Activated T-cell treated with anti-CD3 and anti-CD28 coated beads, Interleukin-2, amount 50 U/mL, for 72 hours (primary cell): Measurements from ENCODE around the gene SARDH. TPM values are rescaled to one million over a fixed set of nuclear protein-coding genes. Genes with fewer than 3 reads are reported as not detected.

Experiments
- ATAC-seq, 2 donors: fragments of 150-1000 bp; cut with Tn5 transposase; replicated peaks in 1 of 2; 2 replicates each; pipeline ENCODE4 v1.10.0; 2021; ENCODE audit warnings: moderate library complexity in 2 of 2, mild to moderate bottlenecking in 1 of 2
- DNase-seq, 2 donors: peaks; one replicate each; pipeline ENCODE4 v3.0.0; 2021 to 2022; ENCODE audit warnings: mixed read lengths in 1 of 2
- H3K27ac Mint-ChIP-seq: one replicate; pipeline ENCODE4 v1.8.0; 2022; ENCODE audit warnings: mild to moderate bottlenecking, moderate library complexity, mixed read lengths
- H3K27me3 Mint-ChIP-seq: one replicate; pipeline ENCODE4 v1.8.0; 2022; ENCODE audit warnings: low read depth, mixed read lengths
- H3K36me3 Mint-ChIP-seq, 2 donors: one replicate each; pipeline ENCODE4 v1.8.0; 2022; ENCODE audit warnings: mixed read lengths in 2 of 2, mild to moderate bottlenecking in 1 of 2; ENCODE audit not compliant: insufficient read depth in 2 of 2
- H3K4me1 Mint-ChIP-seq: one replicate; pipeline ENCODE4 v1.8.0; 2022; ENCODE audit warnings: low read depth, mixed read lengths
- H3K4me3 Mint-ChIP-seq, 2 donors: one replicate each; pipeline ENCODE4 v1.8.0; 2022; ENCODE audit warnings: mild to moderate bottlenecking in 2 of 2, mixed read lengths in 2 of 2, moderate library complexity in 2 of 2
- H3K9me3 Mint-ChIP-seq, 2 donors: one replicate each; pipeline ENCODE4 v1.8.0; 2022; ENCODE audit warnings: mixed read lengths in 2 of 2
- total RNA-seq, 2 donors: library from RNA; stranded (reverse); gene quantifications; one replicate each; pipeline ENCODE4 v1.2.3, GENCODE V29; 2022

Gene SARDH
- total RNA-seq, 2 donors from 2014 or later: 1.6 to 4.7 TPM

GRCh38 chr9:133654736-133655657 lies 83.2 kb downstream of the SARDH start:
- peaks cover 38% of the 10 kb centered on the region for H3K27me3 Mint-ChIP-seq
- H3K36me3 Mint-ChIP-seq: no peaks in the 10 kb centered on the region
- peaks cover 36% of the 10 kb centered on the region for H3K4me1 Mint-ChIP-seq
- no peaks in the 10 kb centered on the region for H3K9me3 Mint-ChIP-seq
- H3K4me3 Mint-ChIP-seq: no peak overlapping the region
- no peak for ATAC-seq
- DNase-seq: no peak
- no peak overlapping the region for H3K27ac Mint-ChIP-seq

- ATAC-seq: no peak
- no peaks in the 10 kb centered on the region for H3K9me3 Mint-ChIP-seq
- no peak overlapping the region for H3K27ac Mint-ChIP-seq
- H3K36me3 Mint-ChIP-seq: no peaks in the 10 kb centered on the region
- H3K27me3 Mint-ChIP-seq: peaks cover 29% of the 10 kb centered on the region
- H3K4me3 Mint-ChIP-seq: no peak overlapping the region
- peaks cover 24% of the 10 kb centered on the region for H3K4me1 Mint-ChIP-seq
- no peak for DNase-seq
Measured at GRCh38 chr9:133653638-133654037, 84.5 kb downstream of the SARDH start.

GRCh38 chr9:133650026-133650425 lies 88.1 kb downstream of the SARDH start:
- Mint-ChIP-seq H3K4me1 (no peaks in the 10 kb centered on the region), H3K9me3 (no peaks in the 10 kb centered on the region), H3K36me3 (no peaks in the 10 kb centered on the region), H3K4me3 (no peak overlapping the region), H3K27ac (no peak overlapping the region), H3K27me3 (no peaks in the 10 kb centered on the region)
- ATAC-seq (no peak), DNase-seq (no peak)

GRCh38 chr9:133649194-133649593 lies 89.0 kb downstream of the SARDH start:
- H3K9me3 Mint-ChIP-seq: no peaks in the 10 kb centered on the region
- no peak for ATAC-seq

GRCh38 chr9:133647765-133648469 lies 90.2 kb downstream of the SARDH start:
- Mint-ChIP-seq H3K4me1 (no peaks in the 10 kb centered on the region), H3K4me3 (no peak overlapping the region), H3K27me3 (no peaks in the 10 kb centered on the region), H3K36me3 (no peaks in the 10 kb centered on the region), H3K27ac (no peak overlapping the region), H3K9me3 (no peaks in the 10 kb centered on the region)
- ATAC-seq (no peak), DNase-seq (no peak)

More at GRCh38 chr9:133649194-133649593, 89.0 kb downstream of the SARDH start:
- H3K27me3 Mint-ChIP-seq: no peaks in the 10 kb centered on the region
- H3K4me3 Mint-ChIP-seq: no peak overlapping the region
- no peak overlapping the region for H3K27ac Mint-ChIP-seq
- H3K4me1 Mint-ChIP-seq: no peaks in the 10 kb centered on the region
- DNase-seq: no peak
- H3K36me3 Mint-ChIP-seq: no peaks in the 10 kb centered on the region

- Mint-ChIP-seq H3K27ac (no peak overlapping the region), H3K9me3 (no peaks in the 10 kb centered on the region)
- ATAC-seq: no peak
Measured at GRCh38 chr9:133647148-133647547, 91.0 kb downstream of the SARDH start.

GRCh38 chr9:133645021-133645765 lies 93.0 kb downstream of the SARDH start:
- Mint-ChIP-seq H3K4me3 (no peak overlapping the region), H3K27me3 (no peaks in the 10 kb centered on the region), H3K9me3 (no peaks in the 10 kb centered on the region), H3K4me1 (no peaks in the 10 kb centered on the region), H3K36me3 (no peaks in the 10 kb centered on the region), H3K27ac (no peak overlapping the region)
- no peak for ATAC-seq
- no peak for DNase-seq

More at GRCh38 chr9:133647148-133647547, 91.0 kb downstream of the SARDH start:
- Mint-ChIP-seq H3K27me3 (no peaks in the 10 kb centered on the region), H3K36me3 (no peaks in the 10 kb centered on the region), H3K4me3 (no peak overlapping the region), H3K4me1 (no peaks in the 10 kb centered on the region)
- no peak for DNase-seq

- H3K4me1 Mint-ChIP-seq: no peaks in the 10 kb centered on the region
- no peak overlapping the region for H3K4me3 Mint-ChIP-seq
- DNase-seq (no peak), ATAC-seq (no peak)
- H3K36me3 Mint-ChIP-seq: no peaks in the 10 kb centered on the region
- no peak overlapping the region for H3K27ac Mint-ChIP-seq
- no peaks in the 10 kb centered on the region for H3K9me3 Mint-ChIP-seq
- no peaks in the 10 kb centered on the region for H3K27me3 Mint-ChIP-seq
Measured at GRCh38 chr9:133643978-133644760, 94.0 kb downstream of the SARDH start.

- Mint-ChIP-seq H3K4me3 (no peak overlapping the region), H3K27ac (no peak overlapping the region), H3K27me3 (no peaks in the 10 kb centered on the region), H3K36me3 (no peaks in the 10 kb centered on the region), H3K4me1 (no peaks in the 10 kb centered on the region), H3K9me3 (no peaks in the 10 kb centered on the region)
- DNase-seq: no peak
- ATAC-seq: no peak
Measured at GRCh38 chr9:133643362-133643755, 94.8 kb downstream of the SARDH start.

- ATAC-seq: no peak
- no peak for DNase-seq
- no peaks in the 10 kb centered on the region for H3K4me1 Mint-ChIP-seq
- no peak overlapping the region for H3K4me3 Mint-ChIP-seq
- H3K27me3 Mint-ChIP-seq: no peaks in the 10 kb centered on the region
- H3K27ac Mint-ChIP-seq: no peak overlapping the region
- no peaks in the 10 kb centered on the region for H3K36me3 Mint-ChIP-seq
- no peaks in the 10 kb centered on the region for H3K9me3 Mint-ChIP-seq
Measured at GRCh38 chr9:133642708-133643361, 95.3 kb downstream of the SARDH start.

- DNase-seq (no peak), ATAC-seq (no peak)
- no peaks in the 10 kb centered on the region for H3K9me3 Mint-ChIP-seq
- H3K4me1 Mint-ChIP-seq: no peaks in the 10 kb centered on the region
- no peak overlapping the region for H3K4me3 Mint-ChIP-seq
- no peaks in the 10 kb centered on the region for H3K27me3 Mint-ChIP-seq
- no peak overlapping the region for H3K27ac Mint-ChIP-seq
- H3K36me3 Mint-ChIP-seq: no peaks in the 10 kb centered on the region
Measured at GRCh38 chr9:133641861-133642595, 96.1 kb downstream of the SARDH start.

GRCh38 chr9:133641396-133641655 lies 96.8 kb downstream of the SARDH start:
- no peak overlapping the region for H3K4me3 Mint-ChIP-seq
- DNase-seq (no peak), ATAC-seq (no peak)
- H3K9me3 Mint-ChIP-seq: no peaks in the 10 kb centered on the region
- no peaks in the 10 kb centered on the region for H3K36me3 Mint-ChIP-seq
- H3K4me1 Mint-ChIP-seq: no peaks in the 10 kb centered on the region
- no peaks in the 10 kb centered on the region for H3K27me3 Mint-ChIP-seq
- H3K27ac Mint-ChIP-seq: no peak overlapping the region
